GM19043 (cell line): ENCODE measurements around the gene ESR2.
"Not testable (repeated sequence)": the region's sequence is repeated elsewhere in the genome, so short reads cannot be mapped to it uniquely, and the experiment has no call there.

Experiments used
- ATAC-seq: cut with Tn5 transposase; IDR thresholded peaks from one replicate; pipeline ENCODE4 v1.9.1; 2021; ENCODE audit warnings: low read depth; ENCODE audit not compliant: unreplicated experiment

ESR2 gene

GRCh38 chr14:64053694-64054669, 240.2 kb downstream of the ESR2 start:
- ATAC-seq: no peak

GRCh38 chr14:64049616-64050381, 244.4 kb downstream of the ESR2 start:
- ATAC-seq: no peak

- no peak for ATAC-seq
Measured at GRCh38 chr14:64045091-64045490, 249.1 kb downstream of the ESR2 start.

- not testable (repeated sequence) for ATAC-seq
Measured at GRCh38 chr14:64043296-64043695, 250.9 kb downstream of the ESR2 start.

GRCh38 chr14:64040044-64040443, 254.1 kb downstream of the ESR2 start:
- no peak for ATAC-seq

- ATAC-seq: no peak
Measured at GRCh38 chr14:64038841-64039542, 255.2 kb downstream of the ESR2 start.

- ATAC-seq: not testable (repeated sequence)
Measured at GRCh38 chr14:64037869-64038745, 256.1 kb downstream of the ESR2 start.

- ATAC-seq: no peak
Measured at GRCh38 chr14:64035143-64035542, 259.0 kb downstream of the ESR2 start.
